Parathyroid adenoma (tissue), 2 donors: Measurements from ENCODE around the gene ERO1B.
"Not testable (repeated sequence)": the region's sequence is repeated elsewhere in the genome, so short reads cannot be mapped to it uniquely, and the experiment has no call there.

Source experiments
- H2AFZ ChIP-seq: fragments of 300-600 bp; sonication (generic); one replicate; pipeline ENCODE4 v1.7.0; 2017; ENCODE audit warnings: antibody characterized with exemption, mild to moderate bottlenecking
- H3K27ac ChIP-seq: fragments of 300-600 bp; sonication (generic); one replicate; pipeline ENCODE4 v1.7.0; 2017
- H3K27me3 ChIP-seq: fragments of 300-600 bp; sonication (generic); one replicate; pipeline ENCODE4 v1.7.0; 2017; ENCODE audit warnings: low read length; ENCODE audit not compliant: control insufficient read depth, insufficient read depth
- H3K36me3 ChIP-seq: fragments of 300-600 bp; sonication (generic); one replicate; pipeline ENCODE4 v1.7.0; 2017; ENCODE audit warnings: low read length; ENCODE audit not compliant: control insufficient read depth, insufficient read depth
- H3K4me1 ChIP-seq: fragments of 300-600 bp; sonication (generic); one replicate; pipeline ENCODE4 v1.7.0; 2017; ENCODE audit warnings: control low read depth
- H3K4me2 ChIP-seq: fragments of 300-600 bp; sonication (generic); one replicate; pipeline ENCODE4 v1.7.0; 2017; ENCODE audit warnings: low read length
- H3K4me3 ChIP-seq: fragments of 300-600 bp; sonication (generic); one replicate; pipeline ENCODE4 v1.7.0; 2017; ENCODE audit warnings: low read depth, low read length
- H3K79me2 ChIP-seq: fragments of 300-600 bp; sonication (generic); one replicate; pipeline ENCODE4 v1.7.0; 2017; ENCODE audit warnings: control low read depth
- H3K9ac ChIP-seq: fragments of 300-600 bp; sonication (generic); one replicate; pipeline ENCODE4 v1.7.0; 2017; ENCODE audit warnings: mild to moderate bottlenecking
- H3K9me3 ChIP-seq: fragments of 300-600 bp; sonication (generic); one replicate; pipeline ENCODE4 v1.7.0; 2017; ENCODE audit warnings: low read length; ENCODE audit not compliant: control insufficient read depth
- CTCF ChIP-seq: fragments of 300-600 bp; sonication (generic); IDR thresholded peaks from one replicate; pipeline ENCODE4 v1.7.0; 2017; ENCODE audit warnings: antibody characterized with exemption, mild to moderate bottlenecking
- donor health status: primary hyperparathyroidism.

ERO1B gene

GRCh38 chr1:236281654-236282424, at the start of gene ERO1B:
TSS of gene ERO1B (minus strand) at chr1:236281958. CDS start at chr1:236281783, 175 bp downstream.
- TF ChIP-seq CTCF, result no peak
- peaks cover 5% of the 10 kb centered on the region for H3K79me2 ChIP-seq
- no peaks in the 10 kb centered on the region for H3K36me3 ChIP-seq
- H3K4me1 ChIP-seq, result no peaks in the 10 kb centered on the region
- peak within 1 kb of the TSS; percentile 79 for H3K4me2 ChIP-seq
- peak within 1 kb of the TSS; percentile 59 for H3K27ac ChIP-seq
- H3K9ac ChIP-seq, result peak within 1 kb of the TSS; percentile 76
- peak within 1 kb of the TSS; percentile 93 for H2AFZ ChIP-seq
- no peaks in the 10 kb centered on the region for H3K9me3 ChIP-seq
- H3K27me3 ChIP-seq, result no peaks in the 10 kb centered on the region
- peak within 1 kb of the TSS; percentile 83 for H3K4me3 ChIP-seq

- H3K9me3 ChIP-seq, H3K79me2 ChIP-seq, H3K4me1 ChIP-seq, H3K36me3 ChIP-seq, H3K27me3 ChIP-seq, H2AFZ ChIP-seq, H3K4me2 ChIP-seq, H3K4me3 ChIP-seq, H3K9ac ChIP-seq, H3K27ac ChIP-seq: not testable (repeated sequence)
Measured at GRCh38 chr1:236331412-236331811, 49.7 kb upstream of the ERO1B start.

GRCh38 chr1:236326432-236326831, 44.7 kb upstream of the ERO1B start:
- no peaks in the 10 kb centered on the region for H3K79me2 ChIP-seq
- no peaks in the 10 kb centered on the region for H3K27me3 ChIP-seq
- H3K9me3 ChIP-seq, result no peaks in the 10 kb centered on the region
- H3K27ac ChIP-seq, result no peak overlapping the region
- no peaks in the 10 kb centered on the region for H3K4me1 ChIP-seq
- no peak overlapping the region for H3K9ac ChIP-seq
- no peak for TF ChIP-seq CTCF
- no peaks in the 10 kb centered on the region for H3K36me3 ChIP-seq
- H3K4me3 ChIP-seq, result no peak overlapping the region
- H2AFZ ChIP-seq, result no peak overlapping the region
- no peak overlapping the region for H3K4me2 ChIP-seq

GRCh38 chr1:236325567-236325966, 43.8 kb upstream of the ERO1B start:
- no peaks in the 10 kb centered on the region for H3K4me1 ChIP-seq
- H3K36me3 ChIP-seq, result no peaks in the 10 kb centered on the region
- H3K27me3 ChIP-seq, result no peaks in the 10 kb centered on the region
- H3K27ac ChIP-seq, result no peak overlapping the region
- no peak overlapping the region for H2AFZ ChIP-seq
- no peaks in the 10 kb centered on the region for H3K9me3 ChIP-seq
- H3K4me2 ChIP-seq, result no peak overlapping the region
- no peaks in the 10 kb centered on the region for H3K79me2 ChIP-seq
- TF ChIP-seq CTCF, result no peak
- no peak overlapping the region for H3K4me3 ChIP-seq
- no peak overlapping the region for H3K9ac ChIP-seq

- no peak for TF ChIP-seq CTCF
- Histone ChIP-seq H2AFZ (no peak overlapping the region), H3K27ac (no peak overlapping the region), H3K9me3 (no peaks in the 10 kb centered on the region), H3K4me1 (no peaks in the 10 kb centered on the region), H3K4me3 (no peak overlapping the region), H3K27me3 (no peaks in the 10 kb centered on the region), H3K4me2 (no peak overlapping the region), H3K9ac (no peak overlapping the region), H3K36me3 (no peaks in the 10 kb centered on the region), H3K79me2 (no peaks in the 10 kb centered on the region)
Measured at GRCh38 chr1:236323819-236324411, 42.2 kb upstream of the ERO1B start.
